Stimulated activated CD8-positive, alpha-beta memory T cell treated with anti-CD3 and anti-CD28 coated beads, Interleukin-7, amount 100 ng/mL, for 1 hour (primary cell): Measurements from ENCODE around the gene BCAS1.
"Not testable (repeated sequence)": the region's sequence is repeated elsewhere in the genome, so short reads cannot be mapped to it uniquely, and the experiment has no call there.

ENCODE experiments used
- DNase-seq, 2 donors: peaks; one replicate each; pipeline ENCODE4 v3.0.0-alpha.2; 2020; ENCODE audit warnings: low read depth in 2 of 2

The BCAS1 gene

DNA sequence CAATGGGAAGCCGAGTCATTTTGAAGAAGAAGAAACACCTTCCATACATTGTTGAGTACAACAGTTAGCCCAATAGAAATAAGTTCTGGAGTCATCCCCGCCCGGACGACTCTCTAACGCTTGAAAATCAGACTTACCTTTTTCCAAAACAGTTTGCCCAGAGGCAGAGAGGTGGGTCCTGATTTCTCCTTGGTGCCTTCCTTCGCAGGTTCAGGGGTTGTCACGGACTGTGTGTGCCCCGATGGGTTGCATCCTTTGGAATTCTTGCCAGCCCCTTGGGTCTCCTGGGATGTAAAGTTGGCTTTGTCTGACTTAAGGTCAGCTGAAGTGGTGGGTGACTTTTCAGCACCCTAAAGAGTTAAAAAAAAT, 85.3 kb downstream of the BCAS1 start:
- no peak for DNase-seq

DNA sequence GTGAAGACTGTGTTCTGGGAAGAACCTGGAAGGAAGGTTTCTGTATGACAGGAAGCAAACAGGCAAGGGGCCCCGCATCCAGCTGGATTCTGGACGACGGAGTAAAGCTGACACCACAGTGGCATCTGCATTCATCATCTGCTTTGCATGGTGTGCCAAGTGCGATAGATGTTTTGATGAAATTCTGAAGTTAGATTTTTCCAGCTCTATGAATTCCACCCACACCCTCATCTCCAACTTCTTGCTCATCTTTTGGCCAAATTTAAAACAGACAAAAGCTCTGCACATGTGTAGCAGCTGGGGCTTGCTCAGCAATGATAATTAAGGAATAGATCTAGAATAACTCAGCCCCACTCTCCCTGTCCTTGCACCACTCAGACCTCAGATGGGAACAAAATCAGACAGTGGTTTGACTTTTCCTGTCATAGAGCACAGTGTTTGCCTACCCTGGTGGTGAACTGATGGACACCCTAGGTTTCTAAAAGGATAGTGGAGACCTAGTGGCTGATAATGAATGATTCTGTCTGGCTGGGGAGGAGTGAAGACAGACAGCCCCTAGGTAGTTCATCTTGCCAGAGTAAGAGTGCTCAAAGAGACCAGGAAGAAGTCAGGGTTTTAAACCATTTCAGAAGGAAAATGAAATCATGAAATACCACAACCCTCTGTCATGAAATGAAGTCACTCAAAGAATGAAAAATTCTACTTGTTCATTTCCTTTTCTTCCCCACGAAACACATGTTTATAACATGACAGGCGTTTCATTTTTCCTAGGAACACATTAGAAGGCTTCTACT, 85.8 kb downstream of the BCAS1 start:
- no peak for DNase-seq

GRCh38 chr20:53983401-53983800, 87.0 kb downstream of the BCAS1 start:
- DNase-seq = no peak

GRCh38 chr20:53982624-53983023, 87.8 kb downstream of the BCAS1 start:
- no peak for DNase-seq

DNA sequence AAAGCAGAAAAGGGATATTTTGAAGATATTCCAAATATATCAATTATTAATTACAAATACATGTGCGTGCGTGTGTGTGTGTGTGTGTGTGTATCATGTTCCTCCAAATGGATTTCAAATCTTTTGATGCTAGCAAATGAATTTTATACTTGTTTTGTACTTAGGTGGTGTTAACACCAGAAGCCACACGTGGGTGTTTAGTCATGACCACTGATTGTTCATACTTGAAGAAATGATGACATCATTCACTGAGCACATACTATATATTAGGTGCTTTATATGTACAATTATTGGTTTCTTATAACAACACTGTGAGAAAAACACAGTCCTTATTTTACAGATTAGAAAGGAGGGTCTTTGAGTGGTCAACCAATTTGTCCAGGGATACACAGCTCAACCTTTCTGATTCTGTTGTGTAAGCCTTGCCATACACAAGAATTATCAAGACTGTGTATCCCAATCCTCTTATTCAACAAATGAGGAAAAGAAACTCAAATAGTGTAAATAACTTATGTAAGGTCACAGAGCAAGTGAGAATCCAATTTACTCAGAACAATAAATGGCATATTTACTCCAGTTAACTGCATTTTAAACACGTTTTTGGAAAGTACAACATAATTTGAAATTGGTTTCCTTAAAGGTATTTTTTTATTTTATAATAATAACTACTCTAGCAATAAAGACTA, 88.5 kb downstream of the BCAS1 start:
- no peak for DNase-seq

- no peak for DNase-seq
Measured at GRCh38 chr20:53981130-53981529, 89.3 kb downstream of the BCAS1 start.

DNA sequence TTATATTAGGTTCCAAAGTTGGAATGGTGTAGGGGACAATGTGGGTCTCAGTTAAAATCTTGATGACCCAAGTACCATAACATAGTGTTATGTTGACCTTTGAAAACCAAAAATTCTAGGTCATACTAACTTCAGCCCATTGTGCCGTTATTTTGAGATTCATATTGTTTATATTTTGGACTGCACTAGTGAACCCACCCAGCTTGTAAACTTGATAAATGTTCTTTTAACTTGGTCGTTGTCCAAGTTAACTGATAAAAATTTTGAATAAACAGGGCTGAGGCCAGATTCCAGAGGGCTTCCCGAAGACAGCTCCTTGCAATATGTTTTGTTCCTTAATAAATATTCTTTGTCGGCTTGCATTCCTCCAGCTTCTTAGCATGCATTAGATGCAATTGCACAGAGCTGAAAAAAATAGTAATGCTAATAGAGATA, 90.3 kb downstream of the BCAS1 start:
- DNase-seq = no peak

- no peak for DNase-seq
Measured at GRCh38 chr20:53978497-53978896, 91.9 kb downstream of the BCAS1 start.

GRCh38 chr20:53977391-53977790, 93.0 kb downstream of the BCAS1 start:
- no peak for DNase-seq

DNA sequence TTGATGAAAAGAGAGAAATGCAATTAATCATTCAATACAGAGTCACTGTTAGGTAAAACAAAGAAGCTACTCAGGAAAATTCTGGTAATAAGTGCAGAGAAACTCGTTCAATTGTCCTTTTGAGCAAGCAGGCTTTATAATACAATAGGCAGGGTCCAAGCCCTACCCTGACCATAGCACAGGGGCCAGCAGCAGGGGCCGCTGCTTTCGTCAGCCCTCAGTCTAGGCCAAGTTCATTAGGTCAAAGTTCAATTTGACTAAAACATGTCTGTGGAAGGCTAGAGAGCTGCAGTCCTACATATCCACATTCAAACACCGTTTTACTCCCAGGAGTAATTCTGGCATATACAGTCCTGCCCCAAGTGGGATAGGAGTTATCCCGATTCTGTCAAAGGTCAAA, 94.6 kb downstream of the BCAS1 start:
- no peak for DNase-seq

DNA sequence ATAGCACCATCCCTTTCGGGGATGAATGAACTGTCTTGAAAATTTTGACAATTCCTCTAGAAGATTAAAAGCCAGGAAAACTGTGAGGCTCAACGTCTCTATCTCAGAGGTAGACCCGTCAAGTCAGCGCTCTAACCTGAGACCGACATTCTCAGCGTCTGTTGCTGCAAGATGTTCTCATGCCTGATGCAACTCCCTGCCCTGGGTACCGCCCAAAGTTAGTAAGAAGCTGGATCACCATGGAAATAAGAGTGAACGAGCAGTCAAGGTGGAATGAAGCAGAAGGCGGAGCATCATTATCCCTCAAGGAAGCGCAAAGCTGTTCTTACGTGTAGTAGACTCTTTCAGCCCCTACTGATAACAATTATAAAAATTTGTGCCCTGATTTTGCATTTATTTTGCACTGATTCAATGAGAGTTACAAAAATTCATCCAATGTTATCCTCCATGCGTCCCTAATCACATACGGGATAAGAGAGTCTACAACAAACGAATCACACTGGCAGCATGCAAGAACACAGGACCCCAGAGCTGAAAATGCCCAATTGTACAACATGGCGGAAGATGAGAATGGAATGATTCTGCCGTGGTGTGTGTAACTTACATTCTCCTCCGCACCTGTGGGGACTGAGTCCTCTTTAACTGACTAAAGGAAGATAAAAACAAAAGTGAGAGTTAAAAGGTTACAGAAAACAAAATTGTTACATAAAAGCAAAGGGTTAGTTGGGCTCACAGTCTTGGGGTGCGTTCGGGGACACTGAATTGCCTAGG, 95.4 kb downstream of the BCAS1 start:
- no peak for DNase-seq

DNA sequence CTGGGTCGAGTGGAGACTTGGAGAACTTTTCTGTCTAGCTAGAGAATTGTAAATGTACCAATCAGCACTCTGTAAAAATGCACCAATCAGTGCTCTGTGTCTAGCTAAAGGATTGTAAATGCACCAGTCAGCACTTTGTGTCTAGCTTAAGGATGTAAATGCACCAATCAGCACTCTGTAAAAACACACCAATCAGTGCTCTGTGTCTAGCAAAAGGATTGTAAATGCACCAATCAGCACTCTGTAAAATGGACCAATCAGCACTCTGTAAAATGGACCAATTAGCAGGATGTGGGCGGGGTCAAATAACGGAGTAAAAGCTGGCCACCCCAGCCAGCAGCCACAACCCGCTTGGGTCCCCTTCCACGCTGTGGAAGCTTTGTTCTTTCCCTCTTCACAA, 96.5 kb downstream of the BCAS1 start:
- not testable (repeated sequence) for DNase-seq

DNA sequence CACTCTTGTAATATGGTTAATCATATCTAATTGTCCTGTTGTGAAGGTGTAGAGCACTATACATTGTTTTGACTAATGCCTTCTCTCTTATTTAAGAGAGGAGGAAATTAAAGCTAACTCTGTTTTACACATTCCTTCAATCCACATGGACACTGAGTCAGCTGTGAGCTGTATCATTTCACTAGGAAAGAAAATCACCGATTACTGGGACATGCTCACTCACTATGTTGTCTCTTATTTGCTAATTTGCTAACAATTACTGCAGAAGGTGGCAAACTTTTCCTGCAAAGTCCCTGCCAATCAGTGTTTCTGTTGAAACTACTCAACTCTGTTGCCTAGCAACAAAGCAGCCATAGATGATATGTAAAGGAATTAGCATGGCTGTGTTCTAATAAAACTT, 98.2 kb downstream of the BCAS1 start:
- no peak for DNase-seq

GRCh38 chr20:53971096-53971683, 99.2 kb downstream of the BCAS1 start:
- no peak for DNase-seq

DNA sequence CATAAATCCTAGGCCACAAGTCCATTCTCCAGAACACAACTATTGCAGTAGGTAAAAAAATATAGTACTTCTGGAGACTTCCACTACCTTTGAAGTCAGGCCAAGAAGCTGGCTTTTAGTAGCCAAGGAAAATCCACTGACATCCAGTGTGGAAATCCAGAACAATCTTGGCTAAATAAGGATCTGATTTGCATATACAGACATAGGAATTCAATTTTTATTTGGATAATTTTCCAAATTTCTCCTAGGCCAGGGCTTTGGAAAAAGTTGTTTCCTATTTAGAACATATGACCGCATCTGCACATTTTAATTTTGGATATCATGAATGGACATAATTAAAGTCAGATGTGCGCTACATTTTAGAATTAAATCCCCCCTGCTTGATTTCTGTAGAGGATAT, 100.2 kb downstream of the BCAS1 start:
- DNase-seq = no peak

DNA sequence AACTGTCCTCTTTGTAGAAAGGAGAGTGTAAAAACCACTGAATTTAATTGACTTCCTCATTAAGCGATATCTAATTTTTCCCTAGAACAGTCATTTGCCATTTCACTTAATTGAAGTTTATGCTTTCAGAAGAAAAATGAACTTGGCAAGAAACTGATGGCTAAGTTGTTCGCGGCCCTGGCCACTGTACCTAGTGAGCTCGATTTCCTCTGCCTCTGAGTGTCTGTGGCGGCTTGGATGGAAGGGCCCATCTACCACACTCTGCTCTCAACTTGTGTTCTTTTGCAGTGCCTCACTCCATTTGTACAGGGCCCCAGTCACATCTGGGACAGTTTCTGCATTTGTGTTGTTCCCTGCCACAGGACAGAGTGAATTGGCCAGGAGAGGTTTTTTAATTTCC, 102.9 kb downstream of the BCAS1 start:
- no peak for DNase-seq

DNA sequence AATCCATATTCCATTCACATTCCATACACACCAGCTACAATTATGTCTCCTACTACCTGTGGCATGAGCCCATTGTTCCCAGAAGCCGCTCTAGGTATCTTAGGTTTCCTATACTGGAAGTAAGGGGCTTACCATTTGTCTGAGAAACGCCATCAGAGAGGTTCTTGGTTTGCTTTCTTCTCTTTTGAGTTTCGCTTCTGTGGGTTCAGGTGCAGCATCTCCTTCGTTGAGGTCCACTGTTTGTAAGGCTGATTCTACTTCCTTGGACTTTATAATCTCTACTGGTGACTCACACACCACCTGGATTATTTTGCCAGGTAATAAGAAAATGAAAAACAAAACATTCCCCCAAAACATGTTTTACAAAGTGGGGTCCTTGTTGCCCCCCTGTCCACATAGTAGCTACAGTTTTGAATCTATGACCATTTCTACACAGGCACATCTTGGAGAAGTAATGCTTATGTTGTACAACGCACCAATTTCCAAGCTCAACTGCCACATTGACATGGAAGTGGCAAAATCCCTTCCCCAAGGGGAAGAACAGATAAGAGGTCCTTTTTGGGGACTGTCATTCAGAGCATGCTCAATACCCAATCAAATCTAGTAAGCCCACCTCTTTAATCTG, 103.5 kb downstream of the BCAS1 start:
- DNase-seq = no peak

DNA sequence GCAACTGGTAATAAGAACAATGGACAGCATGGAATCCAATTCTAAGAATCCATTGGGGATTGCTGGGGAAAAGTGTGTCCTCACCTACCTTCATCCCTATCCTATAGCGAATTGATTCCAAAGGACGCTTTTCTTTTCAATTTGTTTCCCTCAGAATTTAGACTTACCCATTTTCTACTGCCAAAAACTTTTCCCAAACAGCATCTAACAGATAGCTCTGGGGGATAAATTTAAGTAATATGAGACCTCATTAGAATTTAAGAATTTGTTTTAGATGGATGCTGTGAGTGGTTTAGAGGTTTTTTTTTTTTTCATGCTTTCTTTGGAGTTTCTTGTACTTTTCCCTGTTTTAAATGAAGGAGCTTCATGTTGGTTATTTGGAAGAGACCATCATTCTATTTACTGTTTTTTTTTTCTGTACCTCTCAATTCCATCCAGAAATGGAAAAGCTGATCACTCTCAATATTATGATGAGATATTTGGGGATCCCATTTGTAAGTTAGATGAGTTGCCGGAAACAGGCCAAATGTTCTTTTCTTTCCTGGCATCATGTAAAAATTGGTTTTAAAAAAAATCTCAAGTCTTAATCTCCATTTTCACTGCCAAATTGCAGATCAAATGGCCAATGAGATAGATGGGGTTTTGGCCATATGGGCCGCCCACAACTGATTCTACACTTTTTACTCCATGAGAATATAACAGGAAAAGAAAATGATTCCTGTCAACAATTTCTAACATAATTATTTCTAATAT, 105.7 kb downstream of the BCAS1 start:
- no peak for DNase-seq

DNA sequence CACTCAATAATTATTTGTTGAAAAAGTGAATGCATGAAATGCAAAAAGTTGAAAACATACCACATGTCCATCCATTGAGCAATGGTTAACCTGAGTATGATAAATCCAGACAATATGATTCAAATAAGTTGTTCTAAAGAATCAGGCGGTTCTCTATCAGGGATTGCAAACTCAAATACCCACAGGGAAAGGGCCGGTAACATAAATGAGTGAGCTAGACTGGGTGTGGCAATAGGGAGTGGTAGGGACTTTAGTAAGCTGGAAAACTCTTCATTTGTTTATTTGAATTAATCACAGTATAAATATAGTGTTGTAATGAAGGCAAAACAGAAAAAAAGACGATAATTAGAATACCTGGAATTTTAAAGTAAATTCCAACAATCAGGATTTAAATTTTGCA, 106.3 kb downstream of the BCAS1 start:
- no peak for DNase-seq

DNA sequence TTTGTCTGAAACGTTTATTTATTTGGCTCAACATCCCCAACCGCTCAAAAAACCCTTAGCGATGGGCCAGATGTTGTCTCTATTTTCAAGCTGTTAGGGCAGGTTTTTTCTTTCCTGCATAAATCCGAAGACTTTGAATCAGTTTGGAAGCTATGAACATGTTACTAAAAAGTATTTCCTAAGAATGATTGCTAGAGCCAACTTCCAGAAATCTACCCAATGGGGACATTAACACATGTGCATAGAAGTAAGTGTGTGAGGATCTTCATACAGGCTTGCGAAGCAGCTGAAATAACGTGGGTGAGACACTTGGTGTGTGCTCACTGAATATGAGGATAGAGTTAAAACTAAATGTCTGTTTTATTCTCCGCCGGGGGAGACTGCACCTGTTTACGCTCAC, 106.8 kb downstream of the BCAS1 start:
- DNase-seq = no peak

- no peak for DNase-seq
Measured at GRCh38 chr20:53962388-53962787, 108.0 kb downstream of the BCAS1 start.
